CD4-positive, alpha-beta T cell (primary cell): ENCODE measurements around the gene CDH13. TPM values are rescaled to one million over a fixed set of nuclear protein-coding genes. Genes with fewer than 3 reads are reported as not detected.

Experiments used
- ATAC-seq: fragments of 200-7000 bp; cut with Tn5 transposase; one replicate; pipeline ENCODE4 v1.10.0; 2022; ENCODE audit warnings: mild to moderate bottlenecking; ENCODE audit not compliant: poor library complexity
- CTCF ChIA-PET: fragments of 350-600 bp; sonication (Branson Sonifier 250); formaldehyde crosslinking; loops from one replicate; lab custom pipeline; 2021; ENCODE audit warnings: antibody characterized with exemption, inconsistent platforms; lab: Charles Lee
- POLR2A ChIA-PET: fragments of 350-600 bp; sonication (Branson Sonifier 250); formaldehyde crosslinking; loops from one replicate; lab custom pipeline; 2021; ENCODE audit warnings: antibody characterized with exemption, inconsistent platforms; lab: Charles Lee
- DNase-seq, 14 experiments: peaks; one replicate each; pipeline ENCODE4 v3.0.0-alpha.2; 2013 to 2020; ENCODE audit warnings: mixed read lengths in 2 of 14
- H3K27ac ChIP-seq, 2 donors: one replicate each; pipeline versions ENCODE4 v1.5.1 to v1.7.0; 2013; ENCODE audit warnings: low read length in 2 of 2, low read depth in 1 of 2, mild to moderate bottlenecking in 1 of 2
- H3K27me3 ChIP-seq, 2 experiments: 1 replicate in 1 of 2; 2 replicates in 1 of 2; pipeline versions ENCODE4 v1.6.1 to v1.7.0; 2013; ENCODE audit warnings: low read length in 2 of 2, control low read depth in 1 of 2, mild to moderate bottlenecking in 1 of 2, moderate library complexity in 1 of 2; ENCODE audit not compliant: insufficient read depth in 2 of 2, control insufficient read depth in 1 of 2
- H3K36me3 ChIP-seq: one replicate; pipeline ENCODE4 v1.6.1; 2013; ENCODE audit warnings: low read length, control low read depth; ENCODE audit not compliant: insufficient read depth
- H3K4me1 ChIP-seq: one replicate; pipeline ENCODE4 v1.6.1; 2013; ENCODE audit warnings: low read length, control low read depth; ENCODE audit not compliant: insufficient read depth
- H3K4me3 ChIP-seq: one replicate; pipeline ENCODE4 v1.5.1; 2013; ENCODE audit warnings: mild to moderate bottlenecking, low read length, moderate library complexity
- H3K9me3 ChIP-seq, 2 experiments: 1 replicate in 1 of 2; 2 replicates in 1 of 2; pipeline versions ENCODE4 v1.6.1 to v1.7.0; 2013; ENCODE audit warnings: low read length in 2 of 2, mild to moderate bottlenecking in 2 of 2, control low read depth in 1 of 2, moderate library complexity in 1 of 2; ENCODE audit not compliant: control insufficient read depth in 1 of 2, insufficient read depth in 1 of 2
- H3K27ac Mint-ChIP-seq: one replicate; pipeline ENCODE4 v1.8.0; 2020; ENCODE audit warnings: mixed read lengths
- H3K27me3 Mint-ChIP-seq: one replicate; pipeline ENCODE4 v1.8.0; 2021; ENCODE audit warnings: mixed read lengths
- H3K36me3 Mint-ChIP-seq: one replicate; pipeline ENCODE4 v1.8.0; 2021; ENCODE audit warnings: low read depth, mixed read lengths
- H3K4me1 Mint-ChIP-seq: one replicate; pipeline ENCODE4 v1.8.0; 2021; ENCODE audit warnings: low read depth, mixed read lengths
- H3K4me3 Mint-ChIP-seq: one replicate; pipeline ENCODE4 v1.8.0; 2020; ENCODE audit warnings: mild to moderate bottlenecking, mixed read lengths
- H3K9me3 Mint-ChIP-seq: one replicate; pipeline ENCODE4 v1.8.0; 2020; ENCODE audit warnings: mixed read lengths
- intact Hi-C, 2 experiments: fragments of 100-400 bp; cut with DNase I in 1 of 2; cut with micrococcal nuclease in 1 of 2; formaldehyde crosslinking; loops; one replicate each; pipeline versions ENCODE4 v1.15.1 to v1.9.0; 2023 to 2025; cut with DNase I, micrococcal nuclease
- total RNA-seq, 174 experiments: library from RNA in 2 of 174; stranded (reverse) in 2 of 174; gene quantifications; one replicate each; pipeline ENCODE4 v1.2.3 and lab custom pipeline; 2021 to 2026
- TF ChIP-seq, protein P1 (sequence below): fragments of 200-600 bp; IDR thresholded peaks from one replicate; pipeline ENCODE4 v1.8.0; 2022; ENCODE audit warnings: antibody characterized with exemption, mild to moderate bottlenecking

Gene CDH13
- total RNA-seq, 2 experiments from 2014 or later = not detected

DNA sequence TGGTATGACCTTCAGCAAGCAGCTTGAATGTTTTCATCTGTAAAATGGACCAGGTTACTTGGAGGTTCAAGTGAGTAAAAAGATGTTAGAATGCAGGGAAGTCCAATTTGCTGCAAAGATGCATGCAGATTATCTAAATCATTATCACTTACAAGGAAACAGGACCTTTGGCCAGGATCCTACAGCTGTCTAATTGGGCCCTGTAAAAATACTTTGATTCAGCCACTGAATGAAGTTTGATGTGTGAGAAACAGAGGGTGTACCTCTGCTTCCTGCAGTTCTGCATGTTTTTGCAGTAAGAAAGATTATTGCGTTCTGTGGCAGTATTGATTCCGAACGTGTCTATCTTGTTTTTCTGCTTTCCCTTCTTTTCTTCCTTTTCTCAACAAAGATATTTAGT lies 10.2 kb downstream of the CDH13 start:
- ATAC-seq (no peak), DNase-seq (no peak)
- Histone ChIP-seq H3K27ac (no peak overlapping the region), H3K27me3 (no peaks in the 10 kb centered on the region), H3K9me3 (no peaks in the 10 kb centered on the region), H3K36me3 (no peaks in the 10 kb centered on the region), H3K4me1 (no peaks in the 10 kb centered on the region), H3K4me3 (no peak overlapping the region)
- ChIA-PET CTCF (no interaction called here), POLR2A (interaction anchor here (1.3 kb wide), 1 partner anchor 15 kb away, joined by 5 read pairs; no protein-coding TSS in a partner anchor)
- Mint-ChIP-seq H3K4me3 (no peak overlapping the region), H3K27ac (no peak overlapping the region), H3K4me1 (peaks cover 5% of the 10 kb centered on the region), H3K9me3 (no peaks in the 10 kb centered on the region), H3K36me3 (no peaks in the 10 kb centered on the region), H3K27me3 (peaks cover 6% of the 10 kb centered on the region)
- TF ChIP-seq, protein P1, sequence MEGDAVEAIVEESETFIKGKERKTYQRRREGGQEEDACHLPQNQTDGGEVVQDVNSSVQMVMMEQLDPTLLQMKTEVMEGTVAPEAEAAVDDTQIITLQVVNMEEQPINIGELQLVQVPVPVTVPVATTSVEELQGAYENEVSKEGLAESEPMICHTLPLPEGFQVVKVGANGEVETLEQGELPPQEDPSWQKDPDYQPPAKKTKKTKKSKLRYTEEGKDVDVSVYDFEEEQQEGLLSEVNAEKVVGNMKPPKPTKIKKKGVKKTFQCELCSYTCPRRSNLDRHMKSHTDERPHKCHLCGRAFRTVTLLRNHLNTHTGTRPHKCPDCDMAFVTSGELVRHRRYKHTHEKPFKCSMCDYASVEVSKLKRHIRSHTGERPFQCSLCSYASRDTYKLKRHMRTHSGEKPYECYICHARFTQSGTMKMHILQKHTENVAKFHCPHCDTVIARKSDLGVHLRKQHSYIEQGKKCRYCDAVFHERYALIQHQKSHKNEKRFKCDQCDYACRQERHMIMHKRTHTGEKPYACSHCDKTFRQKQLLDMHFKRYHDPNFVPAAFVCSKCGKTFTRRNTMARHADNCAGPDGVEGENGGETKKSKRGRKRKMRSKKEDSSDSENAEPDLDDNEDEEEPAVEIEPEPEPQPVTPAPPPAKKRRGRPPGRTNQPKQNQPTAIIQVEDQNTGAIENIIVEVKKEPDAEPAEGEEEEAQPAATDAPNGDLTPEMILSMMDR = no peak
- intact Hi-C loops = no loop called here

DNA sequence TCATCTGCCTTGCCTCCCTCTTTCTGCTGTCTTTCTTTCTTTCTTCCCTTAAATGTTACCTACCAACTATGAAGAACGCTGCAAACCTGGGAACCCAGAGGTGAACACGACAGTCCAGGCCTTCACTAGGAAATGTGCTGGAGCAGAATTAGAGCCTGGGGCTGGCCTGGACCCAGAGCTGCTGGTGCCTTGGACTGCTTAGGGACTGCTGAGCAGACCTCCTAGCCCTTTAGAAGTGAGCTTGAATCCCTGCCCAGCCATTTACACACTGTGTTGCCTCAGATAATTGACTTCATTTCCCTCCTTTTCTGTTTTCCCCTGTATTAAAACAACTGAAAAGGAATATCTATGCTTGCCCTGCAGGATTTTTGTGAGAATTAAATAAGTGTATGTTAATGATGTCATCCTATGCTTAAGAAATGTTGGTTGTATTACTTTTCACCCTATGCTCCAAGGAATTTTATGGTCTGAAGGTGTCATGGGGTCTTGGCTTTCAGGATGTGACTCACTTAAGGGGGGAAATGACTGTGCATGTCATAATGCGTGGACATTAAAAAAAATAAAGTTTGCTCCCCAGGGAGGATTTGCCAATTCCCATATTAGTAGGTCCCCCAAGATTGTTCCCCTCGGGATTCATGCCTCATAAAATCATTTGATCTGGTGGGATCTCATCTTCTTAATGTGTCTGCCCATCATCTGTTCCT lies 11.5 kb downstream of the CDH13 start:
- no peak overlapping the region for H3K4me3 Mint-ChIP-seq
- H3K27ac ChIP-seq = no peak overlapping the region
- TF ChIP-seq, protein P1 = no peak
- DNase-seq (no peak), ATAC-seq (no peak)
- H3K9me3 Mint-ChIP-seq = no peaks in the 10 kb centered on the region
- H3K27ac Mint-ChIP-seq = no peak overlapping the region
- peaks cover 5% of the 10 kb centered on the region for H3K4me1 Mint-ChIP-seq
- H3K4me3 ChIP-seq = no peak overlapping the region
- no peaks in the 10 kb centered on the region for H3K27me3 Mint-ChIP-seq
- no peaks in the 10 kb centered on the region for H3K36me3 ChIP-seq
- ChIA-PET POLR2A (interaction anchor here (1.3 kb wide), 1 partner anchor 14 kb away, joined by 5 read pairs; no protein-coding TSS in a partner anchor), CTCF (no interaction called here)
- no peaks in the 10 kb centered on the region for H3K9me3 ChIP-seq
- intact Hi-C loops = no loop called here
- H3K36me3 Mint-ChIP-seq = no peaks in the 10 kb centered on the region
- H3K27me3 ChIP-seq = no peaks in the 10 kb centered on the region
- H3K4me1 ChIP-seq = no peaks in the 10 kb centered on the region

DNA sequence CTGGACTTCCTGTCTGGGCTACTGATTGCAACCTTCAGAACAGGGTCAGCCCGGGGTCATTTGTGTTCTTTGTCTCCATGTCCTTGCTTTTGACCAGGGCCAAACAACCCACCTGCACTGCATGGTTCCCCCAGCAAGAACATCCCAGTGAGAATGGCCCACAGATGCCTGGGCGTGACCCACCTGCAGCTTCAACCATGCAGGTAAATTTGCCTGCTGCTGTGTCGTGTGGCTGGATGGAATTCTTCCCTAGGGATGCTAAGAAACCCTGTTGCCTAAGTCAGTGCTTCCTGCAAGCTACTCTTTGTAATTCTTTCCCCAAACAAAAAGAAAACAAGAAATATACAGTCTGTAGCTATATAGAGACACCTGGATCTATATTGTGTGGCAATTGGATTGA lies 12.5 kb downstream of the CDH13 start:
- Histone ChIP-seq H3K9me3 (no peaks in the 10 kb centered on the region), H3K4me3 (no peak overlapping the region), H3K36me3 (no peaks in the 10 kb centered on the region), H3K27ac (no peak overlapping the region), H3K27me3 (no peaks in the 10 kb centered on the region), H3K4me1 (no peaks in the 10 kb centered on the region)
- intact Hi-C loops = no loop called here
- DNase-seq = no peak
- no peak overlapping the region for H3K27ac Mint-ChIP-seq
- TF ChIP-seq, protein P1 = no peak
- no peaks in the 10 kb centered on the region for H3K9me3 Mint-ChIP-seq
- no peaks in the 10 kb centered on the region for H3K36me3 Mint-ChIP-seq
- no peak for ATAC-seq
- no peaks in the 10 kb centered on the region for H3K27me3 Mint-ChIP-seq
- ChIA-PET CTCF (interaction anchor here (0.8 to 1.3 kb wide), 3 partner anchors 14 to 21 kb away, joined by 3 to 4 read pairs (median 4); no protein-coding TSS in a partner anchor), POLR2A (interaction anchor here (0.6 to 2.9 kb wide), 2 partner anchors 16 to 429 kb away, joined by 4 to 12 read pairs; no protein-coding TSS in a partner anchor)
- H3K4me1 Mint-ChIP-seq = peaks cover 5% of the 10 kb centered on the region
- no peak overlapping the region for H3K4me3 Mint-ChIP-seq
